PC-9 (cell line): ENCODE data around the gene MAEA.

Experiments
- CTCF ChIP-seq: fragments of 200-600 bp; sonication (generic); conservative IDR thresholded peaks from 2 replicates; pipeline ENCODE4 v1.6.1; 2017; ENCODE audit warnings: mixed run types, antibody characterized with exemption, mild to moderate bottlenecking, moderate library complexity
- EZH2 ChIP-seq: fragments of 200-600 bp; sonication (generic); IDR thresholded peaks from 2 replicates; pipeline ENCODE4 v1.8.0; 2017; ENCODE audit warnings: antibody characterized with exemption, low read depth

- TF ChIP-seq CTCF (no peak), EZH2 (no peak)
Measured at GRCh38 chr4:1378559-1379231, 89.0 kb downstream of the MAEA start.
